ENCODE data around the gene NR1I3.

The NR1I3 gene

GRCh38 chr1:161219078-161219892 lies 18.7 kb downstream of the NR1I3 start:
- no peak for DNase-seq (ENCODE audit: low read depth)
- no peak overlapping the region for H3K4me3 ChIP-seq (ENCODE audit: control insufficient read depth, low read depth, low read length)
- TF ChIP-seq CTCF (IDR thresholded peaks at IDR 0.05; ENCODE audit: control insufficient read depth, insufficient read depth, low read depth, low read length, missing control alignments), result no peak

- H3K4me3 ChIP-seq (ENCODE audit: control insufficient read depth, low read depth, low read length), result no peak overlapping the region
- no peak for TF ChIP-seq CTCF (IDR thresholded peaks at IDR 0.05; ENCODE audit: control insufficient read depth, insufficient read depth, low read depth, low read length, missing control alignments)
- DNase-seq (ENCODE audit: low read depth), result no peak
Observed at GRCh38 chr1:161218301-161219077, 19.5 kb downstream of the NR1I3 start.

- TF ChIP-seq CTCF (IDR thresholded peaks at IDR 0.05; ENCODE audit: control insufficient read depth, insufficient read depth, low read depth, low read length, missing control alignments), result no peak
- H3K4me3 ChIP-seq (ENCODE audit: control insufficient read depth, low read depth, low read length), result no peak overlapping the region
- no peak for DNase-seq (ENCODE audit: low read depth)
Observed at GRCh38 chr1:161217831-161218230, 20.2 kb downstream of the NR1I3 start.

GRCh38 chr1:161216945-161217712 lies 20.9 kb downstream of the NR1I3 start:
- no peak for TF ChIP-seq CTCF (IDR thresholded peaks at IDR 0.05; ENCODE audit: control insufficient read depth, insufficient read depth, low read depth, low read length, missing control alignments)
- no peak overlapping the region for H3K4me3 ChIP-seq (ENCODE audit: control insufficient read depth, low read depth, low read length)
- DNase-seq (ENCODE audit: low read depth), result peak; percentile 57

- TF ChIP-seq CTCF (IDR thresholded peaks at IDR 0.05; ENCODE audit: control insufficient read depth, insufficient read depth, low read depth, low read length, missing control alignments), result no peak
- no peak within 1 kb of the TSS for H3K4me3 ChIP-seq (ENCODE audit: control insufficient read depth, low read depth, low read length)
- DNase-seq (ENCODE audit: low read depth), result no peak
Observed at GRCh38 chr1:161215076-161215475, 22.9 kb downstream of the NR1I3 start, which contains the start of gene FCER1G. Gene FCER1G (plus strand): TSS chr1:161215295. CDS start chr1:161215322, 27 bp downstream.

GRCh38 chr1:161214369-161214768 lies 23.6 kb downstream of the NR1I3 start:
- no peak overlapping the region for H3K4me3 ChIP-seq (ENCODE audit: control insufficient read depth, low read depth, low read length)
- no peak for TF ChIP-seq CTCF (IDR thresholded peaks at IDR 0.05; ENCODE audit: control insufficient read depth, insufficient read depth, low read depth, low read length, missing control alignments)
- DNase-seq (ENCODE audit: low read depth), result no peak
